GM19238 (cell line): ENCODE data around the gene SGO1.
"Not testable (repeated sequence)": the region's sequence is repeated elsewhere in the genome, so short reads cannot be mapped to it uniquely, and the experiment has no call there.

Source experiments
- DNase-seq: peaks from one replicate; pipeline ENCODE4 v3.0.0; 2011; ENCODE audit warnings: low spot score; ENCODE audit not compliant: insufficient read length

Gene SGO1

GRCh38 chr3:20185679-20186599, at the start of gene SGO1:
TSS of gene SGO1 (minus strand) at chr3:20186206. CDS start at chr3:20184027, 2,179 bp downstream.
- peak; percentile 81 for DNase-seq

GRCh38 chr3:20235796-20236195, 49.8 kb upstream of the SGO1 start:
- no peak for DNase-seq

GRCh38 chr3:20232906-20233780, 47.1 kb upstream of the SGO1 start:
- no peak for DNase-seq

GRCh38 chr3:20230954-20231353, 44.9 kb upstream of the SGO1 start:
- no peak for DNase-seq

GRCh38 chr3:20225769-20226168, 39.8 kb upstream of the SGO1 start:
- no peak for DNase-seq

- DNase-seq, result no peak
Observed at GRCh38 chr3:20222274-20222673, 36.3 kb upstream of the SGO1 start.

- DNase-seq, result no peak
Observed at GRCh38 chr3:20218215-20218614, 32.2 kb upstream of the SGO1 start.

GRCh38 chr3:20215636-20216035, 29.6 kb upstream of the SGO1 start:
- no peak for DNase-seq

- not testable (repeated sequence) for DNase-seq
Observed at GRCh38 chr3:20213491-20213890, 27.5 kb upstream of the SGO1 start.

- not testable (repeated sequence) for DNase-seq
Observed at GRCh38 chr3:20207945-20208344, 21.9 kb upstream of the SGO1 start.

- DNase-seq, result not testable (repeated sequence)
Observed at GRCh38 chr3:20205898-20206297, 19.9 kb upstream of the SGO1 start.

- DNase-seq, result no peak
Observed at GRCh38 chr3:20201143-20201542, 15.1 kb upstream of the SGO1 start.

GRCh38 chr3:20197775-20198174, 11.8 kb upstream of the SGO1 start:
- DNase-seq, result no peak

GRCh38 chr3:20194793-20195460, 8.9 kb upstream of the SGO1 start:
- DNase-seq, result no peak

GRCh38 chr3:20190991-20191390, 5.0 kb upstream of the SGO1 start:
- DNase-seq, result no peak

GRCh38 chr3:20186600-20187004, 596 bp upstream of the SGO1 start:
- no peak for DNase-seq

- DNase-seq, result no peak
Observed at GRCh38 chr3:20185331-20185678, 701 bp downstream of the SGO1 start.

GRCh38 chr3:20182206-20182605, 3.8 kb downstream of the SGO1 start:
- DNase-seq, result no peak

GRCh38 chr3:20181276-20181675, 4.7 kb downstream of the SGO1 start:
- DNase-seq, result no peak

- DNase-seq, result no peak
Observed at GRCh38 chr3:20173844-20174410, 12.1 kb downstream of the SGO1 start.

GRCh38 chr3:20161714-20162113, 24.3 kb downstream of the SGO1 start:
- DNase-seq, result no peak
